ENCODE data around the gene KNCN.

The KNCN gene

GRCh38 chr1:46568461-46568891 lies 17.0 kb upstream of the KNCN start:
- no peak for DNase-seq (ENCODE audit: low read depth)

GRCh38 chr1:46563341-46563740 lies 11.9 kb upstream of the KNCN start:
- DNase-seq (ENCODE audit: low read depth) = no peak

GRCh38 chr1:46562498-46562897 lies 11.1 kb upstream of the KNCN start:
- no peak for DNase-seq (ENCODE audit: low read depth)

GRCh38 chr1:46558966-46559365 lies 7.5 kb upstream of the KNCN start:
- no peak for DNase-seq (ENCODE audit: low read depth)

- DNase-seq (ENCODE audit: low read depth) = no peak
Observed at GRCh38 chr1:46558141-46558963, 6.9 kb upstream of the KNCN start.

GRCh38 chr1:46557403-46557802 lies 6.0 kb upstream of the KNCN start:
- no peak for DNase-seq (ENCODE audit: low read depth)

GRCh38 chr1:46556822-46557221 lies 5.4 kb upstream of the KNCN start:
- DNase-seq (ENCODE audit: low read depth) = no peak

GRCh38 chr1:46555826-46556619 lies 4.6 kb upstream of the KNCN start:
- DNase-seq (ENCODE audit: low read depth) = no peak

GRCh38 chr1:46554597-46555381 lies 3.3 kb upstream of the KNCN start:
- no peak for DNase-seq (ENCODE audit: low read depth)

GRCh38 chr1:46554236-46554596 lies 2.8 kb upstream of the KNCN start:
- DNase-seq (ENCODE audit: low read depth) = no peak

GRCh38 chr1:46553506-46553905 lies 2.1 kb upstream of the KNCN start:
- DNase-seq (ENCODE audit: low read depth) = no peak

GRCh38 chr1:46552357-46553237 lies 1.1 kb upstream of the KNCN start:
- DNase-seq (ENCODE audit: low read depth) = no peak

GRCh38 chr1:46550751-46551231 lies 656 bp downstream of the KNCN start:
- DNase-seq (ENCODE audit: low read depth) = no peak

GRCh38 chr1:46549697-46550681 lies 1.5 kb downstream of the KNCN start:
- no peak for DNase-seq (ENCODE audit: low read depth)

GRCh38 chr1:46547481-46548383 lies 3.7 kb downstream of the KNCN start:
- no peak for DNase-seq (ENCODE audit: low read depth)

- DNase-seq (ENCODE audit: low read depth) = no peak
Observed at GRCh38 chr1:46546210-46546609, 5.2 kb downstream of the KNCN start.

GRCh38 chr1:46545784-46546183 lies 5.7 kb downstream of the KNCN start:
- DNase-seq (ENCODE audit: low read depth) = no peak

- no peak for DNase-seq (ENCODE audit: low read depth)
Observed at GRCh38 chr1:46544561-46545240, 6.7 kb downstream of the KNCN start.

All from CMK (cell line).